Ishikawa (cell line): Measurements from ENCODE around the gene ASB4.

ENCODE experiments used
- CEBPB ChIP-seq: IDR thresholded peaks from 2 replicates; pipeline ENCODE4 v1.6.1; 2012
- EP300 ChIP-seq: IDR thresholded peaks from 2 replicates; pipeline ENCODE4 v1.6.1; 2012; ENCODE audit warnings: borderline replicate concordance
- FOXM1 ChIP-seq: IDR thresholded peaks from 2 replicates; pipeline ENCODE4 v1.6.1; 2012; ENCODE audit warnings: low read depth, borderline replicate concordance
- NFIC ChIP-seq: IDR thresholded peaks from 2 replicates; pipeline ENCODE4 v1.6.1; 2012
- RAD21 ChIP-seq: IDR thresholded peaks from 2 replicates; pipeline ENCODE4 v1.6.1; 2012; ENCODE audit warnings: low read depth
- TAF1 ChIP-seq: IDR thresholded peaks from 2 replicates; pipeline ENCODE4 v1.6.1; 2012; ENCODE audit warnings: low read depth, mild to moderate bottlenecking
- TCF12 ChIP-seq: IDR thresholded peaks from 2 replicates; pipeline ENCODE4 v1.6.1; 2012; ENCODE audit warnings: low read depth
- TEAD4 ChIP-seq: IDR thresholded peaks from 2 replicates; pipeline ENCODE4 v1.6.1; 2012
- YY1 ChIP-seq: IDR thresholded peaks from 2 replicates; pipeline ENCODE4 v1.6.1; 2012; ENCODE audit warnings: low read depth
- ZBTB7A ChIP-seq: IDR thresholded peaks from 2 replicates; pipeline ENCODE4 v1.6.1; 2012; ENCODE audit warnings: low read depth

GRCh38 chr7:95546647-95547046 lies 60.9 kb downstream of the ASB4 start:
- TF ChIP-seq TAF1 (no peak), TEAD4 (no peak), ZBTB7A (no peak), FOXM1 (no peak), TCF12 (no peak), EP300 (no peak), YY1 (no peak), CEBPB (no peak), NFIC (no peak), RAD21 (no peak)
